Body of pancreas (tissue), 4 donors: ENCODE data around the gene ZDHHC5.

Experiments used
- POLR2A ChIP-seq, 3 donors: fragments of 450-650 bp; IDR thresholded peaks; one replicate each; pipeline ENCODE4 v1.6.1; 2016; ENCODE audit warnings: antibody characterized with exemption in 3 of 3, mild to moderate bottlenecking in 2 of 3
- TF ChIP-seq, protein P1 (sequence below), 7 experiments: fragments of 450-650 bp in 4 of 7; fragments of 200-600 bp in 3 of 7; sonication (generic) in 3 of 7; IDR thresholded peaks; one replicate each; pipeline ENCODE4 v1.5.1; 2016 to 2019; ENCODE audit warnings: antibody characterized with exemption in 7 of 7

DNA sequence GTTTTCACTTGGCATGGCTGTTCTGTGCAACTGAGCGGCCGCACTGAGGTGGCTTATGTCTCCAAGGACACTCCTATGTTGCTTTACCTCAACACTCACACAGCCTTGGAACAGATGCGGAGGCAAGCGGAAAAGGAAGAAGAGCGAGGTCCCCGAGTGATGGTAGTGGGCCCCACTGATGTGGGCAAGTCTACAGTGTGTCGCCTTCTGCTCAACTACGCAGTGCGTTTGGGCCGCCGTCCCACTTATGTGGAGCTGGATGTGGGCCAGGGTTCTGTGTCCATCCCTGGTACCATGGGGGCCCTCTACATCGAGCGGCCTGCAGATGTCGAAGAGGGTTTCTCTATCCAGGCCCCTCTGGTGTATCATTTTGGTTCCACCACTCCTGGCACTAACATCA, 8.2 kb upstream of the ZDHHC5 start:
- TF ChIP-seq, protein P1, sequence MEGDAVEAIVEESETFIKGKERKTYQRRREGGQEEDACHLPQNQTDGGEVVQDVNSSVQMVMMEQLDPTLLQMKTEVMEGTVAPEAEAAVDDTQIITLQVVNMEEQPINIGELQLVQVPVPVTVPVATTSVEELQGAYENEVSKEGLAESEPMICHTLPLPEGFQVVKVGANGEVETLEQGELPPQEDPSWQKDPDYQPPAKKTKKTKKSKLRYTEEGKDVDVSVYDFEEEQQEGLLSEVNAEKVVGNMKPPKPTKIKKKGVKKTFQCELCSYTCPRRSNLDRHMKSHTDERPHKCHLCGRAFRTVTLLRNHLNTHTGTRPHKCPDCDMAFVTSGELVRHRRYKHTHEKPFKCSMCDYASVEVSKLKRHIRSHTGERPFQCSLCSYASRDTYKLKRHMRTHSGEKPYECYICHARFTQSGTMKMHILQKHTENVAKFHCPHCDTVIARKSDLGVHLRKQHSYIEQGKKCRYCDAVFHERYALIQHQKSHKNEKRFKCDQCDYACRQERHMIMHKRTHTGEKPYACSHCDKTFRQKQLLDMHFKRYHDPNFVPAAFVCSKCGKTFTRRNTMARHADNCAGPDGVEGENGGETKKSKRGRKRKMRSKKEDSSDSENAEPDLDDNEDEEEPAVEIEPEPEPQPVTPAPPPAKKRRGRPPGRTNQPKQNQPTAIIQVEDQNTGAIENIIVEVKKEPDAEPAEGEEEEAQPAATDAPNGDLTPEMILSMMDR (IDR thresholded peaks at IDR 0.05) = no peak
- TF ChIP-seq POLR2A (IDR thresholded peaks at IDR 0.05) = no peak
